ENCODE results near the gene SLC12A2.

GRCh38 chr5:128155776-128156175 is 72.2 kb downstream of the SLC12A2 start:
- TF ChIP-seq CTCF (IDR thresholded peaks at IDR 0.05): no peak
- TF ChIP-seq POLR2AphosphoS5 (IDR thresholded peaks at IDR 0.05): no peak
- no peak for TF ChIP-seq POLR2A (IDR thresholded peaks at IDR 0.05)
